ENCODE measurements around the gene KPNA2.
A peak's percentile ranks its signal among the peaks of the same experiment; 100 is the strongest.
"Not testable (repeated sequence)": the region's sequence is repeated elsewhere in the genome, so short reads cannot be mapped to it uniquely, and the experiment has no call there.

Gene KPNA2

DNA sequence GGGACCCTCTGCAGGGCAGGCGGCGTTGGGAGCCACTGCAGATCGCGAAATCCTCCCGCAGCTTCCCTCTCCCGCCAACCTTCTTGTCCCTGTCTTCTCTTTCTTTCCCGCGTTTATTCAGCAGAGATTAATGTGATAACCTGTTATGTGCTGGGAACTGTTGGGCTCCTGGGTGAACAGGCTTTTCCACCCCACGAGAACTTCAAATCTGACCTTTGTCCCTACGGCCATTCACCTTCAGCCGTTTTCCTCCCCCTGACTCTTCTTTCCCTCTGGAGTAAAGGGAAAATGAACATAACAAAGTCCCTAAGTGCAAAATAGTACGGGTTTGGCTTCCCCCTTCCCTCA is 15.2 kb upstream of the KPNA2 start:
- DNase-seq, result no peak

DNA sequence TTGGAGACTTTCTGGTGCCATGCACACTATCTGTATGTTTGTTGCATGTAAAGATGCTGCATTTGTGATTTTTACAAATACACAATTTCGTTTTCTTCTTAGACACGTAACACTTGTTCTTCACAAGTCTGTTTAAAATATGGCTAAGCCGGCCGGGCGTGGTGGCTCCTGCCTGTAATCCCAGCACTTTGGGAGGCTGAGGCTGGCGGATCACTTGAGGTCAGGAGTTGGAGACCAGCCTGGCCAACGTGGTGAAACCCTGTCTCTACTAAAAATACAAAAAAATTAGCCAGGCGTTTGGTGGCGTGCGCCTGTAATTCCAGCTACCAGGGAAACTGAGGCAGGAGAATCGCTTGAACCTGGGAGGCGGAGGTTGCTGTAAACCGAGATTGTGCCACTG is 14.7 kb upstream of the KPNA2 start:
- not testable (repeated sequence) for DNase-seq

DNA sequence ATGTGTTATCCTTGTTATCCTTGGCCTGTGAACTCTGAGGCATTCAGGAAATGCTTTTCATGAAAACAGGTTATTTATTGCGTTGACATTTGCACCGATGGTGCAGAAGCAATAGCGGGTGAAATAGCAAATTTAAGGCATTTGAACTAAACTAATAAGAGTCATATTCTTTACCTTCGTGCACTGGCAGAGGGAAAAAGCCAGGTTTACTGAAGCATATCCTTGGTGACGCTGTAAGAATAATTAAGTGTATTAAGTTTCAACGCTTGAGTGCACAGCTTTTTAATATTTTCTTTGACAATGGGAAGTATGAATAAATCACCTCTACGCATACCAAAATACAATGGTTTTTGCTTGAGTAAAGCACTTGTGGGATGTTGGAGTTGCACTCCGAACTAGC is 13.6 kb upstream of the KPNA2 start:
- DNase-seq, result no peak

DNA sequence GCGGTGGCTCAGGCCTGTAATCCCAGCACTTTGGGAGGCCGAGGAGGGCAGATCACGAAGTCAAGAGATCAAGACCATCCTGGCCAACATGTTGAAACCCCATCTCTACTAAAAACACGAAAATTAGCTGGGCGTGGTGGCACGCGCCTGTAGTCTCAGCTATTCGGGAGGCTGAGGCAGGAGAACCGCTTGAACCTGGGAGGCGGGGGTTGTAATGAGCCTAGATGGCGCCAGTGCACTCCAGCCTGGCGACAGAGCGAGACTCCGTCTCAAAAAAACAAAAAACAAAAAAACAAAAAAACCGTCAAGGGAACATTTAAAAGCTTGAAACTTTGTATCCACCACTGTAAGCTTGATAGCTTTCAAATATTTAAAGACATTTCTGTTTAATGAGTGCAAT is 13.0 kb upstream of the KPNA2 start:
- DNase-seq, result not testable (repeated sequence)

DNA sequence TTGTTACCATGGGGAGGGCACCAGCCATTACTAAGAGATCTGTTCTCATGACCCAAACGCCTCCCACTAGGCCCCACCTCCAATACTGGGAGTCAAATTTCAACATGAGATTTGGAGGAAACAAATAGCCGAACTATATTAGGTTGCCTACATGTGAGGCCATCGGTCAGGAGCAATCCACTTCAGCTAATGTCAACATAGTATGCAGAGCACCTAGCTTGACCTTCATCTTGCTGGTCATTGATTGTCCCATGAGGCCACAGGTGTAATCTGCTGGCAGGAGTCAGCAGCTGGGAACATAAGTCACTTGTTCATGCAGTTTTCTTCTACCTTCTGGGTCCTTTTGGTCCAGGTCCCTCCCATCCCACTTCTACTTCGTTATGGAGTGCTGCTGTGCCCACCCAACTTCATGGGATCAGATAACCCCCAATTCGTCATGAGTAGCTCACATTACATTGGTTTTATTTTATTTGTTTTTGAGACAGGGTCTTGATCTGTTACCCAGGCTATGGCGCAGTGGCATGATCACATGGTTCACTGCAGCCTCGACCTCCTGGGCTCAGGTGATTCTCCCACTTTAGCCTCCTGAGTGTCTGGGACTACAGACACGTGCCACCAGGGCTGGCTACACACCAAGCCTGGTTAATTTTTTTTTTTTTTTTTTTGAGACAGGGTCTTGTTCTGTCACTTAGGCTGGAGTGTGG is 5.9 kb upstream of the KPNA2 start:
- DNase-seq, result no peak

DNA sequence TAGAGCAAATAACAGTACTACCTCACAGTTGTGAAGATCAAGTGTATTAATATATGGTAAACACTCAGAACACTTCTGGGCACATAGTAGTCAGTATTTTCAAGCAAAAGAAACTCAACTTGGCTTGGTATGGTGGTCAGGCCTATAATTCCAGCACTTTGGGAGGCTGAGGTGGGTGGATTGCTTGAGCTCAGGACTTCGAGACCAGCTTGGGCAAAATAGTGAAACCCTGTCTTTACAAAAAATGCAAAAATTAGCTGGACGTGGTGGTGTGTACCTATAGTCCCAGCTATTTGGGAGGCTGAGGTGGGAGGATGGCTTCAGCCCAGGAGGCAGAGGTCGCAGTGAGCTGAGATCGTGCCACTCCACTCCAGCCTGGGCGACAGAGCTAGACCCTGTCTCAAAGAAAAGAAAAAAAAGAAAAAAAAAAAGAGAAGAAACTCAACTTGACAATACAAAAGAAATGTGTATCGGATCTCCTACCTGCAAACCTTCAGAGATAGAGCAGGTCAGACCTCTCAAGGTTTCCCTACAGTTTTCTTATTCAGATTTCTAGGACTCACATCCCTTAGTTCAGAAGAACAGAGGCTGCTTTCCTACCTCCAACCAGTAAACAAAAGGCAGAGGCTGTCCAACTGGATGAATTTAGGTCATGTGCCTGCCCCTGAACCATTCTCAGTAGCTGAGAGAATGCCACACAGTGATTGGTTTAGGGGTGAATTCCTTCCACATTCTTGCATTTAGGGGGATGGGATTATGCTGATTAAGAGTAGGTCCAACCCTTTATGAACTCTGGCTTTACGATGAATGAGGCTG is 1.7 kb upstream of the KPNA2 start:
- no peak for DNase-seq

DNA sequence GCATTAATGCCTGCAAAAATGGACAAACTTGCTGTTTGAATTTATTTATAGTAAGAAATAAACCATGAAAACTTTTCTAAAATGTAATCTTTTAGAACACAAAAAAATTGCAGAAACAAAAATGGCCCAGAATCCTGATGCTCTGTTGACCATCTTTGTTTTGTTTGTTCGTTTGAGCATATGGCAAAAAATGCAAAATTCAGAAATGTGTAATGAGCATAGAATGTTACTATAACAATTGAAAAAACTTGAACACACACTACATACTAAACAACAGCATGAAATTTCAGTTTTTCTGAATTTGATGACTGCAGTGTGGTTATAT is 1.1 kb upstream of the KPNA2 start:
- no peak for DNase-seq

DNA sequence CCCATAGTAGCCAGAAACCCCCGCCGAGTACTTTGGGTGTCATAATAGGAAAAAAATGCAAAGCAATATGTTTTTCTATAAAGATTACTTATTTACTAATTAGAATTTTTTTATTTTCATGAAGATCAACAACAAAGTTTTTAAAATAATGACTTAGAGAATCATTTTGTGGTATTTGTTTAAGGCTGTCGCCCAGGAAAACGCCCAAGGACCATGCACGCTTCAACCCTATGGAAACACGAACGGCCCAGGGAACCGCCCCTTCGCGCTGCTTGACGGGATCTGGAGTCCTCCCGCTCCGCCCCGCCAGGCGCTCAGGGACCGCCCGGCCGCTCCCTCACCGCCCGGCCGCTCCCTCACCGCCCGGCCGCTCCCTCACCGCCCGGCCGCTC is 408 bp upstream of the KPNA2 start:
- DNase-seq, result peak; percentile 96

DNA sequence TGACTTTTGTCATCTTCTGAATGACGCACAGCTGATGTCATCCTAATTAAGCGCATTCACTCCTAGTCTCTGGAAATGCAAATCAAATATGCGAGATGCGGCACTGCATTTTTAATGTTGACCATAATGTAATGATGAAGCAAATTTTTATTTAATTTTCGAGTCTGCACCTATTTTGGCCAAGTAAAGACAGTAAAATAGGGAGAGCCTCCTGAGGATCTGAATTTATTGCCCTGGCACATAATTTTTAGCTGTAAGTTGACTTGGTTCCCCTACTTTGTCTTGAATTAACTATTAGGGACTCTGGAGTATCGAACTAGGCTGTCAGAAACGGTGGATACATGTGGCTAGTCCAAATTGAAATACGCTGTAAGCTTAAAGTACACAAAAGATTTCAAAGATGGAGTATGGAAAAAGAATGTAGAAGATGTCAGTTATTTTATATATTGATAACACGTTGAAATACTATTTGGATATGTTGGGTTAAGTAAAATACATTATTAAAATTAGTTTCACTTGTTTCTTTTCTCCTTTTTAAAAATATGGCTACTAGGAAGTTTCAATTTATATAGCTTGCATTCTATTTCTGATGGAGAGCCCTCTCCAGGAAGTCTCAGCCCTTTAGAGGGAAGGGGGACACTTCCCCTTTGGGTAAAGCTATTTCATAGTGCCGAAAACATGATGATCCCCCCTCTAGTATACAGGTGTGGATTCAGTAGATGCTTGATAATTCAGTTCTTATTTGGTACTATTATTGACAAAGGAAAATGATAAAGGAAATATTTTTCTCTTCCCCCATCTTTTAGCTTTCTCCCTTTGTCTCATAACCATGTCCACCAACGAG is 991 bp downstream of the KPNA2 start:
- no peak for DNase-seq

DNA sequence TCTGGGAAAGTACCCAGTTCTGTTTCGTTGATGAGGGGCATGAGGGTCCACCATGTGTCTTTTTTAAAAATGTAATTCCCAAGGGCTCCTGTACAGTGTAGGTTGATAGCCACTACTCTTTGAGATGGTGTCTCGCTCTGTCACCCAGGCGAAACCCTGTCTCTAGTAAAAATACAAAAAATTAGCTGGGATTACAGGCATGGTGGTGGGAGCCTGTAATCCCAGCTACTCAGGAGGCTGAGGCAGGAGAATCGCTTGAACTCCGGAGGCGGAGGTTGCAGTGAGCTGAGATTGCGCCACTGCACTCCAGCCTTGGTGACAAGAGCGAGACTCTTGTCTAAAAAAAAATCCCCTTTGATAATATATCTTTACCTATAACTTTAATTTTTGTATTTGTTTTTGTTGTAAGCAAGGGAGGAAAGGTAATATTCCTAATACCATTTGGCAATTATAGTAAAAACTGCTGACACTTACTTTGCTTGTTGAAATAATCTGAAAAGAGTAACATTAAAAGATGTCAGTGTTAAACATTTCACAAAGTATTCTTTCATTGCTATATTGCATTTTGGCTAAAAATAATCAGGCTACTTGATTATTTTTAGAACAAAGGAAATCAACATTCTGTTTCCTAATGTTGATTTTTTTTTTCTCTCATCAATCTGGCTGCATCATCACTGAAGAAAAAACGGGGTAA is 11.8 kb downstream of the KPNA2 start:
- DNase-seq, result no peak

DNA sequence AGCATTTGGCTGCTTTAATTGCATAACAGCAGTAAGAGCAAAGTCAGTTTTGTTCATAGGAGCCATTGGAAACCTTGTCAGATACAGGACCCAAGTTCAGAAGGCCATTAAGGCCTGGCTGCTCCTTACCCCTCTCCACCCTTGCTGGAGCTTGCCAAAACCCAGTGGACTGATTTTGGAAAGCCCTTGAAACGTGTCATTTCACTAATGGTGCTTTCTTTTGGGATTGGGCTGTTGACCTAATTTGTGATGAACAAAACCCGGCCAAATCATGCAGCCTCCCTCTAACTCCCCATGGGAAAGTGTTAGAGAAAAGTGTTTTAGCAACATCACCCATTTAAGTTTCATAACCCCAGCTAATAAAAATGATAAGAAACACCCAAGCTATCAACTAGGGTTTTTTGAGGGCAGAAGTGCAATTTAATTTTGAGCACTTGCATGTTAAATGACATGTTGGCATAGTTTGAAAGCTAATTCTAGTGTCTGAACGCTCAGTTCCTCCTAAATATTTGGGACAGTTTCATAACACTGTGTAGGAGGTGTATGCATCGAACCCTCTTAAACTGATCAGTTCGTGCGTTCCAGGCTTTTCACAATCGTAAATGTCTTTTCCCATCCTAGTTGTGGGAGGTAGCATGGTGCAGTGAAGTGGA is 12.5 kb downstream of the KPNA2 start:
- not testable (repeated sequence) for DNase-seq

DNA sequence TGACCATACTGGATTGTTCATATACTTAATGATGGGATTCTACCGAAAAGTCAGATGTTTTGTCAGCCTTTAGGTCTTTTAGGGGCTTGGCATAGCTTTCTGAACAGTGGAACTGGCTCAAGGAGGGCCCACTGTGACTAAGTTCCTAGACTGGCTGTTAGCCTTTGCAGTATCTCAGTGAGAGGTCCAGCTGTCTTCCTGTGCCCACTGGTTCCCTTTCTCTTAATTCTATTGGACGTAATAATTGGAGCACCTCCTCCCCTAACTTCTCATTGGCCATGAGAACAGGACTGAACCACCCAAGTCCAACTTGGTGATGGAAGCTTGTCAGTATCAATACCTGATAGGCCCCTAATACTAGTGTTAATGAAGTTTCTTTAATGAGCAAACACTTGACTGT is 13.5 kb downstream of the KPNA2 start:
- no peak for DNase-seq

DNA sequence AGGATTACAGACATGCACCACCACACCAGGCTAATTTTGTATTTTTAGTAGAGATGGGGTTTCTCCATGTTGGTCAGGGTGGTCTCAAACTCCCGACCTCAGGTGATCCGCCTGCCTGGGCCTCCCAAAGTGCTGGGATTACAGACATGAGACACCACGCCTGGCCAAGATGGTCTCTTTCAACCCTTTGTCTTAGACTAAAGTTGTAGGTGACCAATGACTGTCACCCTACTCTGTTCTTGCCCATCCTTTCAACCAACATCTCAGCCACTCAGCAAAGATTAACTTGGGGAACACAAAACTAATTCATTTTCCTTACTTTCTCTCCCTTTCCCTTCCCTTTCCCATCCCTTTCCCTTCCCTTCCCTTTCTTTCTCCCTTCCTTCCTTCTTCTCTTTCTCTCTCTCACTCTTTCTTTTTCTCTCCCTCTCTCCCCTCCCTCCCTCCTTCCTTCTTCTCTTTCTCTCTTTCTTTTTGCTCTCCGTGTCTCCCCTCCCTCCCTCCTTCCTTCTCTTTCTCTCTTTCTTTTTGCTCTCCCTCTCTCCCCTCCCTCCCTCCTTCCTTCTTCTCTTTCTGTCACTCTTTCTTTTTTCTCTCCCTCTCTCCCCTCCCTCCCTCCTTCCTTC is 14.4 kb downstream of the KPNA2 start:
- not testable (repeated sequence) for DNase-seq

DNA sequence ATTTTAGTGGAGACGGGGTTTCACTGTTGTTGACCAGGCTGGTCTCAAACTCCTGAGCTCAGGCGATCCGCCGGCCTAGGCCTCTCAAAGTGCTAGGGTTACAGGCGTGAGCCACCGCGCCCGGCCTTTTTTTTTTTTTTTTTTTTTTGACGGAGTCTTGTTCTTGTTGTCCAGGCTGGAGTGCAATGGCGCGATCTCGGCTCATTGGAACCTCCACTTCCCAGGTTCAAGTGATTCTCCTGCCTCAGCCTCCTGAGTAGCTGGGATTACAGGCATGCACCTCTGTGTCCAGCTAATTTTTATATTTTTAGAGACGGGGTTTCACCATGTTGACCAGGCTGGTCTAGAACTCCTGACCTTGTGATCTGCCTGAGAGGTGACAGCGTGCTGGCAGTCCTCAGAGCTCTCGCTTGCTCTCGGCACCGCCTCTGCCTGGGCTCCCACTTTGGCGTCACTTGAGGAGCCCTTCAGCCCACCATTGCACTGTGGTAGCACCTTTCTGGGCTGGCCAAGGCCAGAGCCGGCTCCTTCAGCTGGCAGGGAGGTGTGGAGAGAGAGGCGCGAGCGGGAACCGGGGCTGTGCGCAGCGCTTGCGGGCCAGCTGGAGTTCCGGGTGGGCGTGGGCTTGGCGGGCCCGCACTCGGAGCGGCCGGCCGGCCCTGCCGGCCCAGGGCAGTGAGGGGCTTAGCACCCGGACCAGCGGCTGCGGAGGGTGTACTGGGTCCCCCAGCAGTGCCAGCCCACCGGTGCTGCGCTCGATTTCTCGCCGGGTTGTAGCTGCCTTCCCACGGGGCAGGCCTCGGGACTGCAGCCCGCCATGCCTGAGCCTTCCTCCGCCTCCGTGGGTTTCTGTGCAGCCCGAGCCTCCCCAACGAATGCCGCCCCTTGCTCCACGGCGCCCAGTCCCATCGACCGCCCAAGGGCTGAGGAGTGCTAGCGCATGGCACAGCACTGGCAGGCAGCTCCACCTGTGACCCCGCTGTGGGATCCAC is 16.1 kb downstream of the KPNA2 start:
- not testable (repeated sequence) for DNase-seq

DNA sequence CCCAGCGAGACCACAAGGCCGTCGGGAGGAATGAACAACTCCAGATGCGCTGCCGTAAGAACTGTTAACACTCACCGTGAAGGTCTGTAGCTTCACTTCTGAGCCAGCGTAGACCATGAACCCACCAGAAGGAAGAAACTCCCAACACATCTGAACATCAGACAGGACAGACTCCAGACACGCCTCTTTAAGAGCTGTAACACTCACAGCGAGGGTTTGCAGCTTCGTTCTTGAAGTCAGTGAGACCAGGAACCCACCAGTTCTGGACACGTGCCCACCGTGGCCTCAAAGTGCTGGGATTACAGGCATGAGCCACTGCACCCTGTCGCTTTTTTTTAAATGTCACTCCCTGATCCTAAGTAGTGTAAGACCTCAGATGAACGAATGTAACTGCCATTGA is 17.3 kb downstream of the KPNA2 start:
- DNase-seq, result no peak

DNA sequence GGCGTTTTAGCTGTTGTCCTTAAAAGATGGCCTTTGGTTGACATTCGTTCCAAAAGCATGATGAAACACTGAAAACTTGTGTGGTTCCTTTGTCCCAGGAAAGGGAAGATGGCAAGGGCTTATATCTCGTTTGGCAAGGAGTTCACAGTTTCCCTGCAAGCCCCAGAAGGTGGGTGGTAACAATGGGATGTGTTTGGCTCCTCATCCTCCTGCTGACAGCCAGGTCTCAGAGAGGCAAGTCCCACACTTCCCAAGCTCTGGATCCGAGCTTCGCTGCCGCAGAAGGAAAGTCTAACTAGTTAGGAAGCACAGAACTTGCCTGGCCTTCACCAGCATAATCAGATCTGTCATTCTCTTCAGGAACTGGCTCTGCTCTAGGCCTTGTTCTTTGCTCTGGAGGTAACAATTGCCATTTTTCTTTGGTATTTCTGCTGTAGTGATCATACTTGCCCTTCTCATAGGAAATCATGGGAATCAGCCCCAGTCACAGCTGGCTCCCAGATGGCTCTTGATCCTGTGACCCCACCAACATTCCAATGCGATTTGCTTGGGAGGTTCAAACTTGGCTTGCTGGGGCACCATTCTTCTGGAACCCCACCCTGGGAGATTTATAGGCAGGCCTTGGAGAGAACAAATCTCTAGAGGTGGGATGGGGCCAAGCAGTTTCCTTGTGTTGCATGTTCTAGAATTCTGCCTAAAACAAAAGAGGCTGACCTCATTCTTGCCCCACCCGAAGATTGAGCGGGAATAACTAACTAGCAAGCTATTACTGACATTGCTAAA is 17.9 kb downstream of the KPNA2 start:
- DNase-seq, result no peak

DNA sequence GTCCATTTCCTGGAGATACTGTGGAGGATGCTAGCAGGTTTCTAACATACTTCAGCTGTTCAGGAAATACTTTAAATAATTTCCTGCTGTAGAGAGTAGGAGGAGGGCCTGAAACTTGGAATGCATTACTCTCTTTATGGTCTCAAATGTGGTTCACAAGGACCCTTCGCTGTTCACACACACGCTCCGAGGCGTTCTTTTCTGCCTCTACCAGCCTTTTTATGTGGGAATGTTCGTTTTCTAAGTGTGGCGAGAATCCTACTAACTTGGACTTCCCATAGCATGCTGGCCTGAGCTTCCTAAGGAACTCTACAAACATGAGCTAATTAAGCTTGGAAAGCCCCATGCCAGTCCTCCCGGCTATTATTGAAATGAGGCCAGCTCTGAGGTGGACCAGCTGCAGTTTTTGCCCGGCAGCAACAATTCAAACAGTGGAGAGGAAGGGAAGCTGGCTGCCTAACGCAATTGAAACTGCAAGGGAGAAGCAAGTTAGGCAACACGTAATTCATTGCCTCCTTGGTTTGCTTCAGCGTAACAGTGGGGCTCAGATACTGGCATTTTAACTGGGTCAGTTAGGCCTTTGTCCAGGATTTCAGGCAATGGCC is 18.9 kb downstream of the KPNA2 start:
- no peak for DNase-seq

DNA sequence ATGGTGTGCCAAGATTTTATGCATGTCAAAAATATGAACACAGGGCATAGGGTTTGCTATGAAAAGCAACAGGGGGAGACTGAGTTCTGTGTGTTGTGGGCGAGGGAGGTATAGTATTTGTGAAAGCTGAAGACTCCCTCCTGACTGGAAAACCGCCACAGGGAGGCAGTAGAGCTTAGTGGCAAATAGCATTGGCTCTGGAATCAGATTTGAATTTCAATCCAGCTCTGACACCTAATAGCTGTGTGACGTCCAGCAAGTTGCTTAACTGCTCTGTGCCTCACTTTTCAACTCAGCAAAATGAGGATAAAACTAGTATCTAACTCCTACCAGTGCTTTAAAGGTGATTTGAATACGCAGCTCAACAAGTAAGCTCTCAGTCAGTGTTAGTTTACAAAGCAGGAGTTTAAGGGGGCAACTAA is 22.0 kb downstream of the KPNA2 start:
- no peak for DNase-seq

DNA sequence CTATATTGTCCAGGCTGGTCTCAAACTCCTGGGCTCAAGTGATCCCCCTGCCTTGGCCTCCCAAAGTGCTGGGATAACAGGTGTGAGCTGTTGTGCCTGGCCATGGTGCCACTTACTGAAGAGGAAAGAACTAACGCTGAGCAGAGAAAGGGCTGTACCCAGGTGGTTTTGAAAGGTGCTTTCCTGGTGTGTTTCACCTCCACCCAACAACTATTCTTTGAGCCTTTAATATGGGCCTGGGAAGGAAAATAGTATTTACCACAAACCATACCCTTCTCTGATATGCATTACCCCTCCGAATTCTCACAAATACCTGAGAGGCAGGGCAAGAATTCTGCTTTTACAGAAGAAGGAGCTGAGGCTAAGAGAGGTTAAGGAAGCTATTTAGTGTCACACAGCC is 24.8 kb downstream of the KPNA2 start:
- no peak for DNase-seq

All from NCI-H526 treated with DMSO at 0.1 percent for 48 hours (cell line).